Measurements from ENCODE around the gene SFRP4.

Gene SFRP4

DNA sequence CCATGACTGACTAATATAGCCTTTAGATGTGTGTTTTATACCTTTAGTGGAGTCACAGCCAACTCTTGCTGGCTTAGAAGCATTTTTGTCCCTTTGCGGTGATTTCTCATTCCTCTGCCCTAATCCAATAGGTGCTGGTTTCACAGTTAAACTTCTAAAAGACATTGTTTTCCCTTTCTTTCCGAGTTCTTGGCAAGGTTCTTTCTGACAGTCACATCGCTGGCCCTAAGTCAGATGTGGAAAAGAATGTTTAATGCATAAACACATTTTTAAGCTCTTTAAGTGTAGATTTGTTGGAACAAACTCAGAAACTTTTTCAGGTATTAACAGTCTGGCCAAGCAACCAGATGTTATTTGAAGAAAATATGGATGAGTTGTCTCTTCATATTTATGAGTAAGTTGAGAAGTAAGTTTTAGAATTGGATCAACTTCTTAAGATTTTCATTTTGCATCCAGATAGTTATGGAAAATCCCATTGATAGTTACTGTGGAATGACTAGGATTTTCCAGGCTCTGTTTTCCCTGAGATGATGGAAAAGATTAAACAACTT, 7.9 kb upstream of the SFRP4 start:
- DNase-seq: no peak

DNA sequence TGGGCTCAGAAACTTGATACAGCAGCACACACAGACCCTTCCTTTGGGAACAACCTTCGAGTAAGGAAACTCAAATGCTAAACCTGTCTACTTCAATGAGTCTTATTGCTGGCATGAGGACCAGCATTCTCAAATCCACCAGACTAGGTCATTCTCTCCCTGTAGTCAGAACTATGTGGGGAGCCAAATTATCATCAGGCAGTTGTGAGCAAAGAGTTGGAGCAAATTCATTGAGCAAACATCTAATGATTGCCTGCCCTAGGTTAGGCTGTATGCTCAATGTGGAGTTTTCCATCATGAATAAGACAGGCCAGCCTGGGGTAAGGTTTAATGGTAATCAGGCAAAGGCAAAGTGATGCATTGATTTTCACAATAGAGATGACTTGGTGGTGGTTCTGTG, 7.4 kb upstream of the SFRP4 start:
- DNase-seq: no peak

- no peak for DNase-seq
These were observed 5.3 kb upstream of the SFRP4 start for GRCh38 chr7:37921876-37922275.

DNA sequence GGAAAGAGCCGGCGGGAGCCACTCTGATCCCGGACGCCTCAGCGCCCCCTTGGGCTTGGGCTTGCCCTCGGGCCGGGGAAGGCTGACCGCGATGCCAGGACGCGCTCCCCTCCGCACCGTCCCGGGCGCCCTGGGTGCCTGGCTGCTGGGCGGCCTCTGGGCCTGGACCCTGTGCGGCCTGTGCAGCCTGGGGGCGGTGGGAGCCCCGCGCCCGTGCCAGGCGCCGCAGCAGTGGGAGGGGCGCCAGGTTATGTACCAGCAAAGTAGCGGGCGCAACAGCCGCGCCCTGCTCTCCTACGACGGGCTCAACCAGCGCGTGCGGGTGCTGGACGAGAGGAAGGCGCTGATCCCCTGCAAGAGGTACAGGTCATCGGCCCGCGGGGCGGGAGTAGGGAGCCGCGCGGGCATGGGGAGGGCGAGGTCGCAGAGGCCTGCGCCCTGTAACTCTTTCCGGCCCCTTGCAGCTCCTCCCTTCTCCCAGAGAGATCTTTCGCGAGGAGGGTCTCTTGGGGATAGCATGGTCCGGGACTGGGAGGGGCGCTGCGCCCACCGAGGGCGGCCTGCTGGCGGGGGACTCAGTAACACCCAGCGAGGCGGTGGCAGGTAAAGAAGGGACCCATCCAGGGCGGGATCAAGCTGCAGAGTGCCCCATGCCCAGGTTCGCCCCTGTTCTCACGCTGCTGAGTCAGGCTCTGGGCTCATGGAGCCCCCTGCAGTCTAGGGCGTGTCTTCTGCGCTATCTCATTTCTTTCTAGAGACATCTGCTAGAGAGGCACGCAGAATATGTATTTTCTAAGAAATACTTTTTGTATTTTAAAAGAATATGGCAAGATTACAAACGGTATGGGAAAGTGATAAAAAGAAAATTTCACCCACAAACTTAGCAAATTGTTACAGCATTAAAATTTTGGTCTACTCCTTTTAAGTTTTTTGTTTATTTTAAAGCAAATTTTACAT, 4.5 kb upstream of the SFRP4 start:
- DNase-seq: peak; percentile 47

- peak; percentile 72 for DNase-seq
These were observed 3.8 kb upstream of the SFRP4 start, which contains the start of gene EPDR1 for GRCh38 chr7:37920305-37920848. Gene EPDR1, plus strand, starts transcription at chr7:37920640. Its CDS starts 300 bp downstream, at chr7:37920940.

DNA sequence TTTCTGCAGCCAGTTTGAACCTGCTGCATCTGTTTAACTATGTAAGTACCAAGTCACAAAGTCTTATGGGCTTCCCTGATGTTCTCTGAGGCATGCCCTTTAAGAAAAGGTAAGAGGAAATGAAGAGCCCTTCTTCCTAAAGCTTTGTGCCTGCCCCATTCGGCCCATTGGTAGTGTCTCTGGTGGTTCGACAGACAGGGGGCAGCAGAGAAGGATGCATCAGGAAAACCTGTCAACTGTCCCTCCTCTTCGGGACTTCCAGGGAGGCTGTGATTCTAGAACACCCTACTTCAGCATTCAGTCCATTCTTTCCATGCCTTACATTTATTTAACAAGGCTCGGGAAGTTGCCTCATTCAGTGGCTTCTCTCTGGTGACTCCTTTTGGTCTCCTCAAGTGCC, 1.9 kb upstream of the SFRP4 start:
- DNase-seq: no peak

DNA sequence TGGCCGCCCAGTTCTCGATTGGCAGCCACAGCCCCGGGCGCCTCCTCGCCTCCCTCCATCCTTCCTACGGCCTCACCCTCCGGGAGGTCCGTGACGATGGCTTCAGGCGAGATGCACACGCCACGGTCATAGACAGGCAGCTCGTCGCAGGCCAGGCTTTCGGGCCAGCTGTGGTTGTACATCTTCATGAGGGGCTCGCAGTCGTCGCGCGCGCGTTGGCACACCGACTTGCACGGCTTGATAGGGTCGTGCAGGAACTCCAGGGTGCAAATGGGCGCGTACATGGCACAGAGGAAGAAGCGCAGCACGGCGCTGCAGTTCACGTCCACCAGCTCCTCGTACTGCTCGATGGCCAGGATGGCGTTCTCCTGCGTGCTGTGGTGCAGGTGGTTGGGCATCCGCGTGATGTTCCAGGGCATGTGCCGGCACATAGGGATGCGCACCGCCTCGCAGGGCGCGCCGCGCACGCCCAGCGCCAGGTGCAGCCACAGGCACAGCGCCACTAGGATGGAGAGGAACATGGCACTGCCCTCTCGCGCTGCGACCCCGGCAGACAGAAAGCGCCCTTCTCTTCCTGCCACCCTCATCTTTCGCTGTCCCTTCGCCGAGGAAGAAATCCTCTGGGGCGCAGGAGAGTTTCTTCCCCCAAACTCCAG, 472 bp downstream of the SFRP4 start:
- DNase-seq: peak; percentile 19

- DNase-seq: peak; percentile 83
These were observed 1.2 kb downstream of the SFRP4 start for GRCh38 chr7:37915438-37915837.

GRCh38 chr7:37912756-37913155, 3.9 kb downstream of the SFRP4 start:
- DNase-seq: no peak

GRCh38 chr7:37908221-37908788, 8.3 kb downstream of the SFRP4 start:
- no peak for DNase-seq

DNA sequence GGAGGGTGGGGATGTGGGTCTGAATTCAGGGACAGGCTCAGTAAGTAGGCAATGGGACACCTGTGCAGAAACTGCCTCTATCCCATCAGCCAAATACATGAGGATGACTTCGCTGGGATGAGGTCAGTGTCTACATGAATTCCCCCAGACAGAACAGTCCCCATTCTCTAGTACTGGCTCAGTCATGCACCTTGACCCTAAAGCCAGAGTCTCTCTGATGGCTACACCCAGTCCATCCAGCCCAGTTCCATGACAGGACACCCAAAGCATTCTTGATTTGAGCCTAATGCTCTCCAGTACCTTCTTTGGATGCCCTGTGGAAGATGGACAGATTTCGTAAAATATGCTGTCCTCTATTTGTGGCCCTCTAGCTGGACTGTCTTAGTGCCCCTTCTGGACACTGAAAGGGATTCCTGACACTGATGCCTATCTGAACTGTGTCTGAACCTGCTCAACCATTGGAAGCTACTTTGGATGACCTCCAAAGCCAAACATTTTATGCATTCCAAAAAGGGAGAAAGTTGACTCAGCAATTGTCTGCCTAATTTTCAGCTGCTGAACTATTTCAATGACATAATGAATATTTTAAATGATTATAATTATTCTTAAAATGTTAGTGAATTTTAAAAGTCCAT, 14.6 kb downstream of the SFRP4 start:
- no peak for DNase-seq

DNA sequence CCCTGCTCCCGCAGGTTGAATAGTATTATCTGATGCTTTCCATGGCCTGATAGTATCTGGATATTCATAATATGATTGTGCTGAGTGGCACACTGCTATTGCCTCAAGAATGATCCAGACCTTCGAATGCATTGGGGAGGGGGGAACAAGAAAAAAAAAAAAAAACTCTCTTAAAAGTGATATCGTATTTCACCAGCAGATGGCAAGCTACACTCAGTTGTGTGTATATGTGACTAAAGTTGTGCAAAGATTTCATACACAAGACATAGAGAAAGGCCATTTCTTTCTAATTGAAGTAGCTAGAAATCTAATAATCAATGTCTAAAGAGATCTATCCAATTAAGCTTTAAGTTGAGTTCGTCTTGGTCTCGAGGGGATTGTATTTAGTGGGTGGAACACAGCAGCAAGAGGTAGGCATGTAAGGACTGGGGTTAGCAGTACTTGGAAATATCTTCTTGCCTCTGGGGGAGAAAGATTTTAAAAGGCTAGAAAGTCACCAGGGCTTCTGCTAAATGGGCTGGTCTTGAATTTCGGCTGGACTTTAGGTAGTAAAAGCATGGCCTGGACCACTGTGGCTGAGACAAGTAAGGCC, 15.3 kb downstream of the SFRP4 start:
- DNase-seq: peak; percentile 51

DNA sequence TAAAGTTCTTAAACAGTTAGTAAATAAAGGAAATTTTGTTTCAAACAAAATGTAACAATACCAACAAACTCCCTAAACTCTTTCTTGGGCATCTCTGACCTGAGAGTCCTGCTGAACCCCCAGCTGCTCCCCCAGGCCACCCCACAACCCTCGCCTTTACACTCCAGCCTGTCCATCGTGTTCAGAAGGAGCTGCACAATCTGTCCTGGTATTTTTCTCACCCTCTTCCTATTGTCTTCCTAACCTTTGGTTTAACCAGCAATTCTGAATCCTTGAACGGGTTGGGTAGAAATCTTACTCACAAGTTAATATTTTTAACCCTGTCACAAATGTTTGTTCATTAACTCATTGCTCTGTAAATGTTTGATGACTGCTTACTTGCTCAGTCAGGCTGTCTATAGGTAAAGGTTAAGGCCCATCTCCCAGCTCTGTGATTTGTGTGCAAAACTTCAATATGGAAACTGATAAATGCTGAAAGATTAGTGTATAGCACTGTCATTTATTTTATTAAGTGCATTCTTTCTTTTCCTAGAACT, 16.8 kb downstream of the SFRP4 start:
- no peak for DNase-seq

- no peak for DNase-seq
These were observed 21.9 kb downstream of the SFRP4 start for GRCh38 chr7:37894671-37895070.

DNA sequence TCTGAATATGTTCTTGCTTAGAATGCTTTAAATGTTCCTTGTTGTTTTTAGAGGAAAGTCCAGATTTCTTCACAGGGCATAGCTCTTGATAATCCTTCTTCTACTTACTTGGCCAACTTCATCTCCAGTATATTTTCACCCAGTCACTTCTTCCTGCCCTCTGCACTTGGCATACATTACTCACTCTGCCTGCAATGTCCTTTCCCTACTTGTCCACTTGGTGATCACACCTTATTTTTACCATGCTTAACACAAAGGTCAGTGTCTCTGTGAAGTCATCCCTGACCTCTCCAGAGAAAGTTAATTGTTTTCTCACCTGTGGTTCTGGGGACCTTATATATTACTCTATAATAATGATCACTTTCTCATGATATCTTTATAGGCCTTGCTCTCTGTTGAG, 23.3 kb downstream of the SFRP4 start:
- DNase-seq: no peak

GRCh38 chr7:37882086-37882485, 34.5 kb downstream of the SFRP4 start:
- DNase-seq: no peak
